Measurements from ENCODE around the gene ZFC3H1. TPM values are rescaled to one million over a fixed set of nuclear protein-coding genes. Genes with fewer than 3 reads are reported as not detected.

Gene ZFC3H1
- total RNA-seq, 2 donors from 2014 or later: 40.5 to 46.0 TPM

- Histone ChIP-seq H3K4me3 (ENCODE audit: low read length) (no peak overlapping the region), H3K4me1 (ENCODE audit: control insufficient read depth, insufficient read depth, low read length) (no peaks in the 10 kb centered on the region), H3K27ac (ENCODE audit: low read depth, low read length) (no peak overlapping the region), H3K9me3 (ENCODE audit: control insufficient read depth, low read length) (no peaks in the 10 kb centered on the region), H3K36me3 (ENCODE audit: control insufficient read depth, insufficient read depth, low read length) (no peaks in the 10 kb centered on the region), H3K27me3 (ENCODE audit: control insufficient read depth, insufficient read depth, low read length, poor library complexity, severe bottlenecking) (no peaks in the 10 kb centered on the region), H3K9ac (ENCODE audit: extremely low read depth, low read length, poor library complexity, severe bottlenecking) (no peak overlapping the region)
- H3K4me1 Mint-ChIP-seq: peaks cover 7% of the 10 kb centered on the region
- no peak overlapping the region for H3K27ac Mint-ChIP-seq
- 96 to 100% methylated on average over 3 to 5 of the region's 5 CpGs for WGBS, 2 experiments (ENCODE audit: insufficient coverage in 1 of 2, insufficient read length in 1 of 2)
- H3K9me3 Mint-ChIP-seq: no peaks in the 10 kb centered on the region
- no peaks in the 10 kb centered on the region for H3K36me3 Mint-ChIP-seq (ENCODE audit: low read depth)
- H3K27me3 Mint-ChIP-seq (ENCODE audit: insufficient read depth): no peaks in the 10 kb centered on the region
- DNase-seq: no peak
- H3K4me3 Mint-ChIP-seq: no peak overlapping the region
- TF ChIP-seq CTCF (conservative IDR thresholded peaks at IDR 0.05): no peak
These were observed 20.4 kb upstream of the ZFC3H1 start for GRCh38 chr12:71684081-71684480.

DNA sequence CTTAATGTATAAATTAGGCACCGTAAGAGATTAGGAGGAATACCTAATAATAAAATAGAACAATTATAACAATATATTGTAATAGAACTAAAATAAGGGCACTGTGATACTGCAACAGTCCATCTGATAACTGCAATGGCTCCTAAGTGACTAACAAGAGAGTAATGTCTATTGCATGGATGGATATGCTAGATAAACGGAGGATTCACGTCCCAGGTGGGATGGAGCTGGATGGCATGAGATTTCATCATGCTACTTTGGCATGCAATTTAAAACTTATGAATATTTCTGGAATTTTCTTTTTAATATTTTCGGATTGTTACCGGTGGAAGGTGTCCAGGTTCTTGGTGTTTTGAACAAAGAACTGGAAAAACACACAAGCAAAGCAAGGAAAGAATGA lies 20.0 kb upstream of the ZFC3H1 start:
- Mint-ChIP-seq H3K36me3 (ENCODE audit: low read depth) (no peaks in the 10 kb centered on the region), H3K27me3 (ENCODE audit: insufficient read depth) (no peaks in the 10 kb centered on the region), H3K9me3 (no peaks in the 10 kb centered on the region), H3K27ac (no peak overlapping the region), H3K4me3 (no peak overlapping the region), H3K4me1 (peaks cover 7% of the 10 kb centered on the region)
- H3K36me3 ChIP-seq (ENCODE audit: control insufficient read depth, insufficient read depth, low read length): no peaks in the 10 kb centered on the region
- no peak for DNase-seq
- H3K27ac ChIP-seq (ENCODE audit: low read depth, low read length): no peak overlapping the region
- WGBS, 2 experiments (ENCODE audit: insufficient coverage in 1 of 2, insufficient read length in 1 of 2): 92 to 97% methylated on average over 3 to 4 of the region's 5 CpGs
- no peaks in the 10 kb centered on the region for H3K4me1 ChIP-seq (ENCODE audit: control insufficient read depth, insufficient read depth, low read length)
- TF ChIP-seq CTCF (conservative IDR thresholded peaks at IDR 0.05): no peak
- H3K9ac ChIP-seq (ENCODE audit: extremely low read depth, low read length, poor library complexity, severe bottlenecking): no peak overlapping the region
- H3K4me3 ChIP-seq (ENCODE audit: low read length): no peak overlapping the region
- no peaks in the 10 kb centered on the region for H3K9me3 ChIP-seq (ENCODE audit: control insufficient read depth, low read length)
- H3K27me3 ChIP-seq (ENCODE audit: control insufficient read depth, insufficient read depth, low read length, poor library complexity, severe bottlenecking): no peaks in the 10 kb centered on the region

GRCh38 chr12:71682466-71682865 lies 18.8 kb upstream of the ZFC3H1 start:
- Histone ChIP-seq H3K9me3 (ENCODE audit: control insufficient read depth, low read length) (no peaks in the 10 kb centered on the region), H3K9ac (ENCODE audit: extremely low read depth, low read length, poor library complexity, severe bottlenecking) (no peak overlapping the region), H3K27me3 (ENCODE audit: control insufficient read depth, insufficient read depth, low read length, poor library complexity, severe bottlenecking) (no peaks in the 10 kb centered on the region), H3K36me3 (ENCODE audit: control insufficient read depth, insufficient read depth, low read length) (no peaks in the 10 kb centered on the region), H3K4me1 (ENCODE audit: control insufficient read depth, insufficient read depth, low read length) (no peaks in the 10 kb centered on the region), H3K4me3 (ENCODE audit: low read length) (no peak overlapping the region), H3K27ac (ENCODE audit: low read depth, low read length) (no peak overlapping the region)
- no peak overlapping the region for H3K4me3 Mint-ChIP-seq
- no peaks in the 10 kb centered on the region for H3K4me1 Mint-ChIP-seq
- WGBS, 2 experiments (ENCODE audit: insufficient coverage in 1 of 2, insufficient read length in 1 of 2): no CpG with 5 or more reads among the region's 1 CpG
- H3K9me3 Mint-ChIP-seq: no peaks in the 10 kb centered on the region
- H3K36me3 Mint-ChIP-seq (ENCODE audit: low read depth): no peaks in the 10 kb centered on the region
- no peaks in the 10 kb centered on the region for H3K27me3 Mint-ChIP-seq (ENCODE audit: insufficient read depth)
- no peak overlapping the region for H3K27ac Mint-ChIP-seq
- TF ChIP-seq CTCF (conservative IDR thresholded peaks at IDR 0.05): no peak
- DNase-seq: no peak

All from endodermal cell (in vitro differentiated cells).